ENCODE results near the gene HOXC11.

The HOXC11 gene

GRCh38 chr12:53959314-53959713 lies 13.6 kb upstream of the HOXC11 start:
- DNase-seq: no peak

DNA sequence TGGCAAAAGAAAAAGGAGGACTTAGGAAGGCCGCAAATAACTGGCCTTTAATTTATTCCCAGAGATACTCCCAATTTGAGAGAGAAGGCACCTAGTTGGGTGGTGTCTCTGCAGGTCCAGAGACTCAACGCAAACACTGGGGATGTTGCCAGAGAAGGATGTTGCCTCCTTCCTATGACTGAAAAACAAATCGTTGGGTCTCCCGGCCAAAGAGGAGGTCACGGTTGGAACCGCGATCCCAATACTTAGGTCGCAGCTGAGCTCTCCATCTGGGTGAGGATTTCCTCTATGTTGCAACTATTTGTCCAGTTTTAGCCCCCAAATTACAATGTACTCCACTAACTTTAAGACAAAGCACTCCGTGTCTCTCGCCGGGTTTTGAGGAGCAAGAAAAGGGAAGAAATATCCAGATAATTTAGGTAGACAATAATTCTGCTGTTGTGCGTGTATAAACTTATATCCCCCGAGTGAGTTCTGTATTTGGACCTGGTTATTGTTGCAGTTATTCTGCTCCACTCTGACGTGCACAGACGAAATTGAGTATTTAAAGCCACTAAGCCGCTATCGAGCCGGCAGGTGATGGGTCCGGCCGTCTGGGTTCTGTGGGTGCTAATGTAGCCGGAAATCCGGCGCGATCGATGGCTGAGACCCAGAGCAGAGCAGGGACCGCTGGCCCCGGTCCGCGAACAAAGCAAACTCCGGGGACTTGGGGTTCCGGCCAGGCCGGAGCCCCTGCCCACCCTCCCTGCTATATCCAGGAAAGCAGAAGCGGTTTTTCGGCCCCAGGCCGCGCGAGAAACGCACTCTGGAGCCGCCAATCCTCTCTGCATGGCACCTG lies 12.5 kb upstream of the HOXC11 start:
- no peak for DNase-seq

DNA sequence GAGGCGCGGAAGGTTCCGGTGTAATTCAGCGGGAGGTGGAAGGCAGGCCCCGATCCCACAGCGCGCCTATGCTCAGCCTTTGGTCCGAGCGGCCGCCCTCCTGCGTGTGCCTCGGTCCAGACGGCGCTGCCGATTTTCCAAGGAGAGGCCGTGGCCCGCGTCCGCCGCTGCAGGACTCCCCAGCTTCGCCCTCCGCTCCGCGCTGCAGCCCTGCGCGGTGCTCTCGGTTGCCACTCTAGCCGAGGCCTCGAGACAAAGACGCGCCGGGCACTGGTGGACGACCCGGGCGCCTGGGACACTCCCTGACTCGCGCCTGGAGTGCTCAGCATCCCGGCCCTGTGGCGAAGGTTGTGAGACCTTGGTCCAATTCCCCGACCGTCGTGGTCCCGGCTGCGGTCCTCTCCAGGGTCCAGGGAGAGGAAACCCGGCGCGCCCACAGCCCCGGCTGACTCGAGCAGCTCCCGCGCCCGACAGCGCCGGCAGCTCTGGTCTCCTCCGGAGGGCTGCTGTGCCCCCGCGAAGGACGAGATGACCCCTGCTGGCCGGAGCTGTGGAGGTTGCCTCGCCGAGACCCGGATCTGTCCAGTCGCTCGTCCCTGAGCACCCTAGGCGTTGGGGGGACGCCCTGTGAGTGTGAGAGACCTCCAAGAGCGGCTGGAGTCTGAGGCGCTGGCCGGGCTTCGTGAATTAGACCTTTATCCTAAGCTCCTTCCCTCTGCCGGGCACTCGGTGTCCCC lies 11.7 kb upstream of the HOXC11 start:
- DNase-seq: no peak

GRCh38 chr12:53963005-53963404 lies 9.9 kb upstream of the HOXC11 start:
- no peak for DNase-seq

- no peak for DNase-seq
These were observed 9.3 kb upstream of the HOXC11 start for GRCh38 chr12:53963434-53964314.

GRCh38 chr12:53964315-53964713 lies 8.6 kb upstream of the HOXC11 start:
- no peak for DNase-seq

- no peak for DNase-seq
These were observed 7.4 kb upstream of the HOXC11 start for GRCh38 chr12:53965281-53966084.

DNA sequence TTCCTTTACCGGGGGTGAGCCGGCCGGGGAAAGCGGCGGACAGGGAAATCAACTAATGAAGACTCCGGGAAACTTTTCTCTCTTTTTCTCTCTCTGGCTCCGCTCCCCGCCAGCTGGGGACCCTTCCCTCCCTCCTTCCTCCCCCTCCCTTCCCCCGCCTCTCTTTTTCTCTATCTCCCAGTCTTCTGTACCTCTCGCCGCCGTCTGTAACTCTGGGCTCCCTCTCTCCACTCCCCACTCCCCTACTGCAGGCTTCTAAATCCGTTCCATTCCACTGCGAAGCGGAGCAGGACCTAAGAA lies 6.9 kb upstream of the HOXC11 start:
- DNase-seq: no peak

- no peak for DNase-seq
These were observed 6.4 kb upstream of the HOXC11 start for GRCh38 chr12:53966385-53967133.

GRCh38 chr12:53967421-53967925 lies 5.5 kb upstream of the HOXC11 start:
- DNase-seq: no peak

- no peak for DNase-seq
These were observed 4.5 kb upstream of the HOXC11 start for GRCh38 chr12:53968214-53969127.

DNA sequence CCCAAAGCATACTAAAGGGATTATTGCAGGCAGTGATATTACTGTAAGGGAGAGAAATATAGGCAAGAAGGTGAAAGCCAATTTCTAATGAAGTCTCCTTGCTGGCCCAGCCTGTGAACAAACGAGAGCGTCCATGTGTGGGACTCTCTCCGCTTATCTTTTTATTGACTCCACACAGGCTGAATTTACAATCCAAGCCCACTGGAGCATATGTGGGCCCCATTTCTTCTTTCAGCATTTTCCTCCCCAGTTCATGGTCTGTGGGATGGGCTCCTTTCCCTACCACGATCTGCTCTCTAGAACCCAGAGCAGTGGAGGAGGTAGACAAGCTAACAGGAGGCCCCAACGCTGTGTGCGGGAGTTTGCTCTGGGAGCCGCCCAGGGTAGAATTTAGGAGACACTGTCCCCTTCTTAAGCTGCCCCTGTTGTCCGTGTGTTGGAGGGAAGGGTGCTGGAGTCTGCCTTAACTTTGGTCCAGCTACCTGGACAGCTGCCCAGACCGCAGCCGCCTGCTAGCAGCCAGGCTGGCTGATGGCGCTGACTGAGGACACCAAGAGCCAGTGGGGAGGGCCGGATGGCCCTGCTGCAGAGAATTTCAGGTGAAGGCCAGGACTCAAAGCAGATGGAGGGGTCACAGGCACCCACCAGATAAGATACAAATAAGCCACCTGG lies 3.2 kb upstream of the HOXC11 start:
- no peak for DNase-seq

DNA sequence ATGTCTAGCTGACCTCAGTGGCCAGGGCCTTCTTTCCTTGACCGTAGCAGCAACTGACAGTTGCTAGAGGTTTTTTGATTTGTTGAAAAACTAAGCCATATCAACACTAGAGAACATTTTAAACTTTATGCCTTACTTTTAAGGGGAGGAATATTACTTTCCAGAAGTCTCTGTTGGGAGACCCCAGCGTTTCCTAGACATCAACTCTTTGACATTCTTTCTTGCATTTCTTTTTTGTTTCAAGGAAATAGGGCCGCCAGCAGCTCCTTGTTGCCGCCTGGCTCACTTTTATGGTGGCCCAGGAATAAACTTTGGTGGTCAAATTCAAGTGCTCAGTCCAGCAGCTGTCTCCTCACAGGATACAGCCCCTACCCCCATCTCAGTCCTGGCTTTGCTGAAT lies 2.5 kb upstream of the HOXC11 start:
- no peak for DNase-seq

- no peak for DNase-seq
These were observed 1.8 kb upstream of the HOXC11 start for GRCh38 chr12:53971129-53971528.

DNA sequence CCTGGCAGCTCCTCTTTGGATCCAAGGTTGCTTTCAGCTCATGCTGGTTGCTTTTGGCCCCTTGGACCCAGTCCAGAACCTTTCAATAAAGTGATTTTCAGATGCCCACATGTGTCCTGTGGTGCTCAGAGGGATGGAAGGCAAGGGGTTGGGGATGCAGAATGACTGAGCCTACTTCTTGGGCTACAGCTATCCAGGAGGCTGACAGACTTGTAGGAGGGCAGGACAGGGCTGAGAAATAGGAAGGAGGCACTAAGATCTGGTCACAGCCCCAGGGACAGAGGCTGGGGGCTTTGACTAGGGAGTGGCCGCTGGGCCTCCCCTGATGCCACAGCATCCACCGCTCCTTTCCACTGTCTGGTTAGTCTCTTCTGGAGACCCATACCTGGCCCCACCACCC lies 1.2 kb upstream of the HOXC11 start:
- DNase-seq: no peak

- no peak for DNase-seq
These were observed 699 bp upstream of the HOXC11 start for GRCh38 chr12:53972152-53972702.

DNA sequence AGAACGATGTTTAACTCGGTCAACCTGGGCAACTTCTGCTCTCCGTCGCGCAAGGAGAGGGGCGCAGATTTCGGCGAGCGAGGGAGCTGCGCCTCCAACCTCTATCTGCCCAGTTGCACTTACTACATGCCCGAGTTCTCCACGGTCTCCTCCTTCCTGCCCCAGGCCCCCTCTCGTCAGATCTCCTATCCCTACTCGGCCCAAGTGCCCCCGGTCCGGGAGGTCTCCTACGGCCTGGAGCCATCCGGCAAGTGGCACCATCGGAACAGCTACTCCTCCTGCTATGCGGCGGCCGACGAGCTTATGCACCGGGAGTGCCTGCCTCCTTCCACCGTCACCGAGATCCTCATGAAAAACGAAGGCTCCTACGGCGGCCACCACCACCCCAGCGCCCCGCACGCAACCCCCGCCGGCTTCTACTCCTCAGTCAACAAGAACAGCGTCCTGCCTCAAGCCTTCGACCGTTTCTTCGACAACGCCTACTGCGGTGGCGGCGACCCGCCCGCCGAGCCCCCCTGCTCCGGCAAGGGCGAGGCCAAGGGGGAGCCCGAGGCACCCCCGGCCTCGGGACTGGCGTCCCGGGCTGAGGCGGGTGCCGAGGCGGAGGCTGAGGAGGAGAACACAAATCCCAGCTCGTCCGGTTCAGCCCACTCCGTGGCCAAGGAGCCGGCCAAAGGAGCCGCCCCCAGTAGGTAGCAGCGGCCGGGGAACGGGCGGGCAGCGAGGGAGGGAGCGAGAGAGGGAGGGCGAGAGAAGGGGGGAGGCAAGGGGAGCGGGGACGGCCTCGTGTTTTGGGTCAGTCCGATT lies 513 bp downstream of the HOXC11 start:
- no peak for DNase-seq

All from right forelimb (tissue), 1 donor.